Activated B cell treated with CpG ODN at 0.5 μM for 24 hours (primary cell): ENCODE data around the gene JPH3. TPM values are rescaled to one million over a fixed set of nuclear protein-coding genes. Genes with fewer than 3 reads are reported as not detected.

Experiments used
- ATAC-seq: fragments of 200-7000 bp; cut with Tn5 transposase; one replicate; pipeline ENCODE4 v1.10.0; 2021; ENCODE audit warnings: low read depth, mild to moderate bottlenecking, moderate library complexity
- CTCF ChIA-PET: fragments of 350-600 bp; sonication (Branson Sonifier 250); formaldehyde crosslinking; loops from one replicate; lab custom pipeline; 2021; ENCODE audit warnings: antibody characterized with exemption; lab: Charles Lee
- POLR2A ChIA-PET: fragments of 350-600 bp; sonication (Branson Sonifier 250); formaldehyde crosslinking; loops from one replicate; lab custom pipeline; 2021; ENCODE audit warnings: antibody characterized with exemption; lab: Charles Lee
- DNase-seq: peaks from one replicate; pipeline ENCODE4 v3.0.0; 2022
- H3K27ac Mint-ChIP-seq: one replicate; pipeline ENCODE4 v1.8.0; 2020; ENCODE audit warnings: mixed read lengths
- H3K27me3 Mint-ChIP-seq: one replicate; pipeline ENCODE4 v1.8.0; 2021; ENCODE audit warnings: mixed read lengths
- H3K36me3 Mint-ChIP-seq: one replicate; pipeline ENCODE4 v1.8.0; 2021; ENCODE audit warnings: low read depth, mixed read lengths
- H3K4me1 Mint-ChIP-seq: one replicate; pipeline ENCODE4 v1.8.0; 2021; ENCODE audit warnings: mixed read lengths
- H3K4me3 Mint-ChIP-seq: one replicate; pipeline ENCODE4 v1.8.0; 2020; ENCODE audit warnings: mild to moderate bottlenecking, mixed read lengths
- H3K9me3 Mint-ChIP-seq: one replicate; pipeline ENCODE4 v1.8.0; 2020; ENCODE audit warnings: mixed read lengths
- intact Hi-C: fragments of 100-400 bp; cut with micrococcal nuclease; formaldehyde crosslinking; loops from one replicate; pipeline ENCODE4 v1.15.1; 2024
- total RNA-seq: library from RNA; stranded (reverse); gene quantifications from 2 replicates; pipeline ENCODE4 v1.2.3, GENCODE V29; 2022
- TF ChIP-seq, protein P1 (sequence below): fragments of 200-600 bp; IDR thresholded peaks from one replicate; pipeline ENCODE4 v1.8.0; 2022; ENCODE audit warnings: antibody characterized with exemption, mild to moderate bottlenecking

Gene JPH3
- total RNA-seq, 1 donor from 2014 or later: not detected

DNA sequence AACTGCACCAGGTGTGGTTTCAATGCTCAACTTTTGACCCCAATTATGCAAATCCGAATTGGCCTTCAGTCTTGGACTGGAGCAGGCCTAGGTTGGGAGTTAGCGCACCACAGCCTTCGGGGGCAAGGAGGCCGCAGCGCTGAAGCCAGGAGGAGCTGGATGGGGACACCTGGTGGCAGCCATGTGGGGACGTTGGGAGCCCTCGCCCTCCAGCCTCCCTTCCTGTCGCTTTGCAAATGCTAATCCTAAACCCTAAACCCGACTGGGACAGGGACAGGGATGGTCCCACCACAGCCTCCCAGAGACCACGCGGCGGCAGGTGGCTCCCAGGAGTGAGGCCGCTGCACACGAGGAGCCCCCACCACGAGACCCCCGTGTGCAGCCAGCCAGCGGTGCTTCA lies 104.8 kb downstream of the JPH3 start:
- DNase-seq (no peak), ATAC-seq (no peak)
- no peak overlapping the region for H3K4me3 Mint-ChIP-seq
- H3K36me3 Mint-ChIP-seq: peaks cover 52% of the 10 kb centered on the region
- intact Hi-C loops: loop anchor here (10.0 kb wide), 1 partner anchor 212 kb away; the partner anchor contains the start of gene ZCCHC14
- H3K4me1 Mint-ChIP-seq: peaks cover 20% of the 10 kb centered on the region
- no peaks in the 10 kb centered on the region for H3K27me3 Mint-ChIP-seq
- ChIA-PET CTCF (no interaction called here), POLR2A (no interaction called here)
- TF ChIP-seq, protein P1, sequence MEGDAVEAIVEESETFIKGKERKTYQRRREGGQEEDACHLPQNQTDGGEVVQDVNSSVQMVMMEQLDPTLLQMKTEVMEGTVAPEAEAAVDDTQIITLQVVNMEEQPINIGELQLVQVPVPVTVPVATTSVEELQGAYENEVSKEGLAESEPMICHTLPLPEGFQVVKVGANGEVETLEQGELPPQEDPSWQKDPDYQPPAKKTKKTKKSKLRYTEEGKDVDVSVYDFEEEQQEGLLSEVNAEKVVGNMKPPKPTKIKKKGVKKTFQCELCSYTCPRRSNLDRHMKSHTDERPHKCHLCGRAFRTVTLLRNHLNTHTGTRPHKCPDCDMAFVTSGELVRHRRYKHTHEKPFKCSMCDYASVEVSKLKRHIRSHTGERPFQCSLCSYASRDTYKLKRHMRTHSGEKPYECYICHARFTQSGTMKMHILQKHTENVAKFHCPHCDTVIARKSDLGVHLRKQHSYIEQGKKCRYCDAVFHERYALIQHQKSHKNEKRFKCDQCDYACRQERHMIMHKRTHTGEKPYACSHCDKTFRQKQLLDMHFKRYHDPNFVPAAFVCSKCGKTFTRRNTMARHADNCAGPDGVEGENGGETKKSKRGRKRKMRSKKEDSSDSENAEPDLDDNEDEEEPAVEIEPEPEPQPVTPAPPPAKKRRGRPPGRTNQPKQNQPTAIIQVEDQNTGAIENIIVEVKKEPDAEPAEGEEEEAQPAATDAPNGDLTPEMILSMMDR: no peak
- no peaks in the 10 kb centered on the region for H3K9me3 Mint-ChIP-seq
- no peak overlapping the region for H3K27ac Mint-ChIP-seq

GRCh38 chr16:87707714-87708580 lies 105.6 kb downstream of the JPH3 start:
- CTCF ChIA-PET: no interaction called here
- H3K9me3 Mint-ChIP-seq: no peaks in the 10 kb centered on the region
- TF ChIP-seq, protein P1: no peak
- no peaks in the 10 kb centered on the region for H3K27me3 Mint-ChIP-seq
- intact Hi-C loops: loop anchor here (10.0 kb wide), 1 partner anchor 213 kb away; the partner anchor contains the start of gene ZCCHC14
- H3K27ac Mint-ChIP-seq: no peak overlapping the region
- peaks cover 12% of the 10 kb centered on the region for H3K4me1 Mint-ChIP-seq
- DNase-seq: no peak
- no peak overlapping the region for H3K4me3 Mint-ChIP-seq
- H3K36me3 Mint-ChIP-seq: peaks cover 58% of the 10 kb centered on the region
- no peak for ATAC-seq
- POLR2A ChIA-PET: no interaction called here

GRCh38 chr16:87708881-87709638 lies 106.8 kb downstream of the JPH3 start:
- H3K36me3 Mint-ChIP-seq: peaks cover 63% of the 10 kb centered on the region

DNA sequence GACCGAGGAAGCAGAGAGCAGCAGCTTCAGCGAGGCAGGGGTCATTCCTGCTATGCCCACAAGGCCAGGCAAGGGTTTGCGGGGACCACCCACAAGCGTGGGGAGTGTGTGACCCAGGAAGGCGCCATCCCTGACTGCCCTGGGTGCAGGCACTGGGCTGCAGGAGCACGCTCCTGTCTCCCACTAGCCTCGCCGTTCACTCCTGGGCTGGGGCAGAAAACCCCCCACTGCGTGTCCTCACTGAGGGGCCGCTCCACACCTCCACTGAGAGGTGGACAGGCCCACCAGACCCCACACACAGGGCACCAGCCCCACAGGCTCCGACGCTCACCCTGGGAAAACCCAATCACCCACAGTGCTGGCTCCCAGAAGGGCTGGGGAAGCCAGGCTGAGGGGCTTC lies 107.4 kb downstream of the JPH3 start:
- Mint-ChIP-seq H3K27ac (no peak overlapping the region), H3K27me3 (no peaks in the 10 kb centered on the region), H3K9me3 (no peaks in the 10 kb centered on the region), H3K4me1 (peaks cover 6% of the 10 kb centered on the region), H3K4me3 (no peak overlapping the region), H3K36me3 (peaks cover 66% of the 10 kb centered on the region)
- DNase-seq (no peak), ATAC-seq (no peak)
- intact Hi-C loops: loop anchor here (10.0 kb wide), 1 partner anchor 215 kb away; the partner anchor contains the start of gene ZCCHC14
- POLR2A ChIA-PET: no interaction called here
- TF ChIP-seq, protein P1: no peak
- CTCF ChIA-PET: no interaction called here

More at GRCh38 chr16:87708881-87709638, 106.8 kb downstream of the JPH3 start:
- Mint-ChIP-seq H3K27ac (no peak overlapping the region), H3K27me3 (no peaks in the 10 kb centered on the region), H3K4me1 (peaks cover 5% of the 10 kb centered on the region), H3K4me3 (no peak overlapping the region), H3K9me3 (no peaks in the 10 kb centered on the region)
- DNase-seq (no peak), ATAC-seq (no peak)
- intact Hi-C loops: loop anchor here (10.0 kb wide), 1 partner anchor 214 kb away; the partner anchor contains the start of gene ZCCHC14
- TF ChIP-seq, protein P1: no peak
- CTCF ChIA-PET: no interaction called here
- POLR2A ChIA-PET: no interaction called here

DNA sequence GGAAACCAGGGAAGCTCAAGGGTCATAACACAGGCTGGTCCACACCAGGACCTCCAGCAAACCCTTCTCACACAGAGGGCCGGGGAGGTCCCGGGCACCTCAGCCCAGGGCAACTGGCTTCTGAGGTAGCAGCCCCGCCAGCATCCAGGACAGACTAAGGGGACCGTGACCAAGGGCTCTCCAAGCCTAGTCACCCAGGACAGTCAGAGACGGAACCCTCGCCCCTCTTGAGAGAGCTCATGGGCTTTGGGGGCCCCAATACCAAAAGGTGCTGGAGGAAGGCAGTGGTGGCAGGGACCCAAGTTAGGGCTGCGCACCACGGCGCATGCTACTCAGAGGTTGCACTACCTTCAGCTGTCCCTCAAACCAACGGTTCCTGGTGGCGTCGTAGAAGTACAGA lies 108.6 kb downstream of the JPH3 start:
- intact Hi-C loops: no loop called here
- peaks cover 5% of the 10 kb centered on the region for H3K4me1 Mint-ChIP-seq
- ChIA-PET CTCF (no interaction called here), POLR2A (no interaction called here)
- no peak overlapping the region for H3K27ac Mint-ChIP-seq
- no peaks in the 10 kb centered on the region for H3K9me3 Mint-ChIP-seq
- peaks cover 74% of the 10 kb centered on the region for H3K36me3 Mint-ChIP-seq
- no peak for DNase-seq
- no peak overlapping the region for H3K4me3 Mint-ChIP-seq
- TF ChIP-seq, protein P1: no peak
- no peak for ATAC-seq
- H3K27me3 Mint-ChIP-seq: no peaks in the 10 kb centered on the region
